ENCODE measurements around the gene ST6GALNAC3.

- TF ChIP-seq CTCF (IDR thresholded peaks at IDR 0.05) (no peak), POLR2A (IDR thresholded peaks at IDR 0.05) (no peak)
Observed at GRCh38 chr1:76583235-76583868, 508.8 kb downstream of the ST6GALNAC3 start.
